A549 (cell line): ENCODE data around the gene TMEM223. TPM values are rescaled to one million over a fixed set of nuclear protein-coding genes. Genes with fewer than 3 reads are reported as not detected.
A peak's percentile ranks its signal among the peaks of the same experiment; 100 is the strongest.

Experiments used
- ATAC-seq, 2 experiments: fragments of 200-7000 bp in 1 of 2; fragments of >200 bp in 1 of 2; cut with Nextera tagmentation in 1 of 2; cut with Tn5 transposase in 1 of 2; 3 replicates each; pipeline versions ENCODE4 v1.8.0 to v1.9.1; 2018 to 2020; ENCODE audit warnings: mild to moderate bottlenecking in 1 of 2, moderate library complexity in 1 of 2
- CTCF ChIA-PET: fragments of 300-600 bp; sonication (Branson Sonifier 250); formaldehyde crosslinking; extraction: SDS; loops from one replicate; lab custom pipeline; 2021; ENCODE audit warnings: antibody characterized with exemption, inconsistent platforms; lab: Yijun Ruan, JAX
- POLR2A ChIA-PET: fragments of 350-600 bp; formaldehyde crosslinking; extraction: SDS; loops from one replicate; lab custom pipeline; 2021; ENCODE audit warnings: antibody characterized with exemption, inconsistent platforms; lab: Yijun Ruan, JAX
- DNase-seq, 2 experiments: peaks; one replicate each; pipeline versions ENCODE4 v3.0.0 to v3.0.0-alpha.2; 2011 to 2016; ENCODE audit warnings: low read depth in 1 of 2, low spot score in 1 of 2
- FAIRE-seq: peaks from 2 replicates; lab custom pipeline; 2011; peaks lifted over from hg19 to GRCh38; lab: Jason Lieb, UNC
- H3K27ac ChIP-seq, 2 experiments: fragments of >200 bp; sonication (Bioruptor Twin); formaldehyde crosslinking; 3 replicates each; pipeline ENCODE4 v1.5.1; 2016 to 2017
- H3K4me1 ChIP-seq: fragments of >200 bp; sonication (Bioruptor Twin); formaldehyde crosslinking; 3 replicates; pipeline ENCODE4 v1.6.1; 2016
- H3K4me2 ChIP-seq: fragments of >200 bp; sonication (Bioruptor Twin); formaldehyde crosslinking; 3 replicates; pipeline ENCODE4 v1.6.1; 2016
- H3K4me3 ChIP-seq: fragments of >200 bp; sonication (Bioruptor Twin); formaldehyde crosslinking; 3 replicates; pipeline ENCODE4 v1.5.1; 2016
- H3K9me3 ChIP-seq: fragments of >200 bp; sonication (Bioruptor Twin); formaldehyde crosslinking; 3 replicates; pipeline ENCODE4 v1.6.1; 2016
- BCL3 ChIP-seq: fragments of >200 bp; sonication (Bioruptor Twin); formaldehyde crosslinking; IDR thresholded peaks from 3 replicates; pipeline ENCODE4 v1.6.1; 2016
- CBX8 ChIP-seq: fragments of 200-600 bp; sonication (generic); IDR thresholded peaks from 2 replicates; pipeline ENCODE4 v1.6.1; 2016
- CEBPB ChIP-seq, 2 experiments: fragments of >200 bp in 1 of 2; sonication (Bioruptor Twin) in 1 of 2; formaldehyde crosslinking in 1 of 2; IDR thresholded peaks; 2 replicates each; pipeline ENCODE4 v1.6.1; 2012 to 2016
- CHD2 ChIP-seq: fragments of 150-350 bp; IDR thresholded peaks from 2 replicates; pipeline ENCODE4 v1.6.1; 2014; ENCODE audit warnings: low read length; ENCODE audit not compliant: partially characterized antibody
- E2F6 ChIP-seq: IDR thresholded peaks from 2 replicates; pipeline ENCODE4 v1.6.1; 2012; ENCODE audit warnings: low read depth, borderline replicate concordance
- EHF ChIP-seq: fragments of 250-450 bp; sonication (Bioruptor Pico); IDR thresholded peaks from 2 replicates; pipeline ENCODE4 v1.5.0; 2020; ENCODE audit warnings: mild to moderate bottlenecking
- EP300 ChIP-seq, 2 experiments: fragments of >200 bp; sonication (Bioruptor Twin); formaldehyde crosslinking; IDR thresholded peaks; 2 replicates in 1 of 2; 3 replicates in 1 of 2; pipeline ENCODE4 v1.6.1; 2016 to 2017
- FOXS1 ChIP-seq: fragments of 250-450 bp; sonication (Bioruptor Pico); IDR thresholded peaks from 2 replicates; pipeline ENCODE4 v1.5.0; 2020; ENCODE audit warnings: mild to moderate bottlenecking, moderate library complexity
- HOXA7 ChIP-seq: fragments of 250-450 bp; sonication (Bioruptor Pico); IDR thresholded peaks from 2 replicates; pipeline ENCODE4 v1.5.0; 2020; ENCODE audit warnings: mild to moderate bottlenecking, moderate library complexity
- JUNB ChIP-seq: fragments of >200 bp; sonication (Bioruptor Twin); formaldehyde crosslinking; IDR thresholded peaks from 2 replicates; pipeline ENCODE4 v1.6.1; 2016
- NR3C1 ChIP-seq: fragments of >200 bp; sonication (Bioruptor Twin); formaldehyde crosslinking; IDR thresholded peaks from 3 replicates; pipeline ENCODE4 v1.6.1; 2017
- PBX3 ChIP-seq: IDR thresholded peaks from 2 replicates; pipeline ENCODE4 v1.6.1; 2012
- PHF8 ChIP-seq: fragments of 200-600 bp; sonication (generic); IDR thresholded peaks from 2 replicates; pipeline ENCODE4 v1.6.1; 2016; ENCODE audit warnings: low read depth, mild to moderate bottlenecking, antibody characterized with exemption, moderate library complexity, borderline replicate concordance
- RCOR1 ChIP-seq: fragments of 150-350 bp; IDR thresholded peaks from 2 replicates; pipeline ENCODE4 v1.6.1; 2014; ENCODE audit warnings: antibody characterized with exemption, low read length, low read depth
- REST ChIP-seq: fragments of 200-600 bp; sonication (generic); IDR thresholded peaks from 2 replicates; pipeline ENCODE4 v1.6.1; 2016; ENCODE audit warnings: antibody characterized with exemption, mild to moderate bottlenecking, moderate library complexity
- RFX5 ChIP-seq: fragments of 450-650 bp; IDR thresholded peaks from 2 replicates; pipeline ENCODE4 v1.7.1; 2014; ENCODE audit warnings: antibody characterized with exemption, mild to moderate bottlenecking, moderate library complexity
- RNF2 ChIP-seq: fragments of 200-600 bp; sonication (generic); IDR thresholded peaks from 2 replicates; pipeline ENCODE4 v1.6.1; 2016; ENCODE audit warnings: low read depth, mild to moderate bottlenecking, antibody characterized with exemption, moderate library complexity, borderline replicate concordance
- SMC3 ChIP-seq: fragments of >200 bp; sonication (Bioruptor Twin); formaldehyde crosslinking; IDR thresholded peaks from 3 replicates; pipeline ENCODE4 v1.6.1; 2018; ENCODE audit warnings: inconsistent platforms
- ZNF302 ChIP-seq: fragments of 250-450 bp; sonication (Bioruptor Pico); IDR thresholded peaks from 2 replicates; pipeline ENCODE4 v1.9.0; 2021; ENCODE audit warnings: inconsistent platforms, mild to moderate bottlenecking, moderate library complexity
- WGBS: methylation state at CpG from one replicate; pipeline ENCODE4 v1.1.6; 2017; ENCODE audit errors: missing lambda C conversion rate; 5-methylcytosine and 5-hydroxymethylcytosine counted together
- polyA plus RNA-seq, 4 experiments: library from polyadenylated mRNA; depleted of rRNA in 3 of 4; stranded (reverse); fragments of >200 nt; fragmentation: RNase III in 1 of 4; extraction: RNeasy Plus Mini Kit Qiagen cat#74134 plus additional on column Dnase treatment in 1 of 4; gene quantifications; 2 replicates in 3 of 4; 3 replicates in 1 of 4; pipeline ENCODE4 v1.2.3, GENCODE V29; 2011 to 2017

The TMEM223 gene
- polyA plus RNA-seq, 2 of the 4 experiments (the other 2 are of a cell fraction): 23.5 to 26.5 TPM

GRCh38 chr11:62794201-62794775 lies 2.5 kb upstream of the TMEM223 start:
- ChIA-PET POLR2A (interaction anchor here (0.7 to 1.1 kb wide), 4 partner anchors 9 to 40 kb away, joined by 3 to 4 read pairs (median 4); partner anchors contain the start of genes NXF1 and ZBTB3), CTCF (interaction anchor here (0.9 to 4.7 kb wide), 5 partner anchors 8 to 251 kb away, joined by 3 to 49 read pairs (median 3); partner anchors contain the start of gene TMEM179B)
- DNase-seq: no peak
- Histone ChIP-seq H3K9me3 (no peaks in the 10 kb centered on the region), H3K4me3 (no peak overlapping the region), H3K4me2 (no peak overlapping the region), H3K27ac (no peak overlapping the region), H3K4me1 (peaks cover 20% of the 10 kb centered on the region)
- no peak for FAIRE-seq
- TF ChIP-seq BCL3 (no peak), NR3C1 (no peak), EHF (CRISPR knock-in tag) (no peak), CHD2 (no peak), RCOR1 (no peak), ZNF302 (CRISPR knock-in tag) (no peak), HOXA7 (CRISPR knock-in tag) (no peak), SMC3 (no peak), CBX8 (no peak), JUNB (no peak), E2F6 (no peak), RFX5 (no peak), PHF8 (no peak), EP300 (IDR thresholded peaks at IDR 0.05) (no peak)
- no peak for ATAC-seq
- 78% methylated on average over 8 of the region's 8 CpGs for WGBS

GRCh38 chr11:62792202-62792575 lies 383 bp upstream of the TMEM223 start:
- Histone ChIP-seq H3K4me1 (peaks cover 31% of the 10 kb centered on the region), H3K9me3 (no peaks in the 10 kb centered on the region), H3K4me3 (peak overlapping the region; percentile 83), H3K27ac (peak overlapping the region; percentile 89; a peak in 5 of 6 replicates), H3K4me2 (peak overlapping the region; percentile 87)
- DNase-seq (no peak), ATAC-seq (peak; percentile 1 to 3; a peak in 4 of 6 replicates), FAIRE-seq (no peak)
- ChIA-PET POLR2A (interaction anchor here (0.9 to 3.7 kb wide), 2 partner anchors 16 to 49 kb away, joined by 6 to 20 read pairs; no protein-coding TSS in a partner anchor), CTCF (interaction anchor here (1.1 to 7.6 kb wide), 2 partner anchors 9 to 62 kb away, joined by 3 to 69 read pairs; no protein-coding TSS in a partner anchor)
- TF ChIP-seq EHF (CRISPR knock-in tag) (no peak), RNF2 (no peak), CBX8 (no peak), REST (no peak), FOXS1 (CRISPR knock-in tag) (no peak), CEBPB (IDR thresholded peaks at IDR 0.05) (no peak), ZNF302 (CRISPR knock-in tag) (no peak), HOXA7 (CRISPR knock-in tag) (no peak), PBX3 (no peak)
- 33% methylated on average over 11 of the region's 11 CpGs for WGBS
